IgD-negative memory B cell (primary cell): ENCODE measurements around the gene TEX50. TPM values are rescaled to one million over a fixed set of nuclear protein-coding genes. Genes with fewer than 3 reads are reported as not detected.

Source experiments
- polyA plus RNA-seq: library from polyadenylated mRNA; unstranded; fragments of 300-500 nt; fragmentation: Illumina TruSeq; gene quantifications from one replicate; pipeline ENCODE4 v1.2.3, GENCODE V29; 2021

TEX50 gene
- polyA plus RNA-seq, 1 donor from 2014 or later = not detected

Other genes with a start within 250 kb of the TEX50 start
- 84.7 TPM for gene PRDX6, start 158.0 kb upstream of the TEX50 start, polyA plus RNA-seq
- not detected for gene SLC9C2, start 32.3 kb upstream of the TEX50 start, polyA plus RNA-seq
- gene ANKRD45, start 34.5 kb downstream of the TEX50 start, polyA plus RNA-seq = not detected
- 13.0 TPM for gene KLHL20, start 79.6 kb downstream of the TEX50 start, polyA plus RNA-seq
- gene DARS2, start 189.3 kb downstream of the TEX50 start, polyA plus RNA-seq = 8.6 TPM
- 7.2 TPM for gene CENPL, start 189.5 kb downstream of the TEX50 start, polyA plus RNA-seq
- 307 TPM for gene GAS5, start 232.7 kb downstream of the TEX50 start, polyA plus RNA-seq
- 2.0 TPM for gene ZBTB37, start 233.0 kb downstream of the TEX50 start, polyA plus RNA-seq